GM18868 (cell line): ENCODE data around the gene FBXO36.
"Not testable (repeated sequence)": the region's sequence is repeated elsewhere in the genome, so short reads cannot be mapped to it uniquely, and the experiment has no call there.

ENCODE experiments used
- ATAC-seq: cut with Tn5 transposase; IDR thresholded peaks from one replicate; pipeline ENCODE4 v1.9.1; 2021; ENCODE audit warnings: mild to moderate bottlenecking, moderate library complexity; ENCODE audit not compliant: unreplicated experiment

FBXO36 gene

DNA sequence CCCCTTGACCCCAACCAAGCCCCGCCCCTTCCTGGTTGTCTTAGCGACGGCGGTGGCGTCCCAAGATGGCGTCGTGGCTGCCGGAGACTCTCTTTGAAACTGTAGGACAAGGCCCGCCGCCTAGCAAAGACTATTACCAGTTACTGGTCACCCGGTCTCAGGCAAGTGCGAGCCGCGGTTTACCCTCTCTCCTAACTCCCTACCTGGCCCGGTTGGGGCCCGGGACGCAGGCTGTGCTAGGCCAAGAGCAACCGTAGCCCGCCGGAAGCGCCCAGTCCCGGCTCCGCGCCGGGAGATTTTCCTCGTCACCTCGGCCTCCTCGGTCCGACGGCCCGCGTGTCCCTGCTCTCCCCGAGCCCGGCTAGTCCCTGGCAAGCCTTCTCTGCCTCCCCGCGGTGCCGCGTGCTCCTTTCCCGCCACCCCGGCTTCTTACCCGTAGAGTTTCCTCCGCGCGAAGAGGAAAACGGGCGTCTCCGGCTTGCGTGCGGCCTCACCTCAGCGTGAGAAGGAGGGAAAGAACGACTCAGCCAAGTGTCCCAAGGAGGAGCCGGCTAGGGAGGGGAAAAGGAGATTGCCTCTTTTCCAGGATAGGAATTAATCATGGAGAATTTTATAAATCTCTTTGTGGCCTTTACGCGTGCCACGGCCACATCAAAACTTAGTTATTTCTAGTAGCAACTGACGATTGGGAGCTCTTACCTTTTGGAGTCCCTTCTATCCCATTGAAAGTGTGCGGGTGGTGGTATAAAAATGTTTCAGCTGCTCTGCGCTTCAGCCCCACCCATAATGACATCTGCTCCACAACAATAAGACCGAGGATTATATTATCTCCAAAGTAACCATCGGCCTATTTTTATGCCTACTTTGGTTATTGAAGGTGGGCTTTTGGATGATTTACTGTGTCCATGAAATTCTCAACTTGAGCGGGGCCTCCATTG is at the start of gene FBXO36:
TSS of gene FBXO36 (plus strand) at position 55 of the 938 bp plus-strand sequence. CDS start at position 66, 11 bp downstream.
- ATAC-seq, result peak; percentile 60

GRCh38 chr2:229873123-229873581 is 49.2 kb upstream of the FBXO36 start:
- peak; percentile 76 for ATAC-seq

DNA sequence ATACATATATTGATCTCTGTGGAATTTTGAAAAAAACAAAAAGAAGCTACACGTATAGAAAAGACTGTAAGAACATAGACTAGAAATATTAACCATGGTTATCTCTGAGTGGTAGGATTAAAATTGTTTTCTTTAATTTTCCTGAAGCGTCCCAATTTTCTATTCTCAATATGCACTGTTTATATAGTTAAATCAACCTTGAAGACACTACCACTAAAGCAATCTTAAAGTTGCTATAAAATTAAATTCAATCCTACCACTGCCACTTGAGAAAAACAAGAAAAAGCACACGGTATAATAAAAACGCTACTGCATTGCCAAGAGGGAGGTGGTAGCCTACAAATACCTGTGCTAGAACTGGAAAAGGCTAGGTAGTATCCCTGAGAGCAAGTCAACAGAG is 47.7 kb upstream of the FBXO36 start:
- no peak for ATAC-seq

DNA sequence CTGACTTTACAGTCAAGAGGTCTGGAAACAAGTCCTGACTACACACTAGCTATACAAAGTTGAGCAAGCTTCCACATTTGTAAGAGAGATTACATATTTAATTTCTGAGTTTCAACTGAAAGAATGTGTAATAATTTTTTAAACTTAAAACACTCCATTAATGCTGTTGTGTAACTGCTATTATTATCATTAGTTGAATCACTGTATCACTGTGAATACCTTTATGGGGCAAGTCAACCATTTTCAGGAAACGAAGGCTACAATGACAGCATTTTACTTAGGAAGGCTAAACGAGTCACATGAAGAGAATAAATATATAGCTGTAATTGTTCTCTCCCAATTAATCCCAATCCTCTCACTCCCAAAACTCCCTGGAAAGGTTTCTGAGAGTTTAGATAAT is 46.8 kb upstream of the FBXO36 start:
- no peak for ATAC-seq

GRCh38 chr2:229879191-229879950 is 42.9 kb upstream of the FBXO36 start:
- no peak for ATAC-seq

DNA sequence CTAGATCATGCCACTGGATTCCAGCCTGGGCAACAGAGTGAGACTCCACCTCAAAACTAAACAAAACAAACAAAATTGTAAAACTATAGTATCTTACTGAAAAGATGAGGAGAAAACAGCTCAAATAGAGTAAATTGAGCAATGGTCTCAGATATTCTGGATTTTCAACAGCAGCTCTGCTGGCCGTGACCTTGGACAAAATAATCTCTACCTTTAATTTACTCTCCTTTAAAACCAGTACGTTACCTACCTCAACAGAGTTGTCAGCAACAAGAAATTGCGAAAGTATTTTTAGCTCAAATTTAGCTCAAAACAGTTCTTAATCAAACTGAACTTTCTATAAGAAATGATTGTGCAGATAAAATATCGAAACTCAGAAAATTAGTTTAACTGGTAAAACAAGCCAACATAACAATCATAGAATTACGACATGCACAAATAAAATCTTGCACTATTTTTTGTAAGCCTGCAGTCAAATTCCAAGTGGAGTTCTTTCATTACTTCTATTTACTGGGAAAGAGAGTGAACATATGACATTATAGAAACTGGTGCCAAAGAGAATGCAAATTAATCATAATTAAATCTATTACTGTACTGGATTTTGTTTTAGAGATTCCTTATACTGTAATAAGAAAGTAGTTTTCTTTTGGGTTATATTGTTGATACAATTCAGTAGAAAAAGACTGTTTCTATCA is 41.3 kb upstream of the FBXO36 start:
- ATAC-seq, result no peak

DNA sequence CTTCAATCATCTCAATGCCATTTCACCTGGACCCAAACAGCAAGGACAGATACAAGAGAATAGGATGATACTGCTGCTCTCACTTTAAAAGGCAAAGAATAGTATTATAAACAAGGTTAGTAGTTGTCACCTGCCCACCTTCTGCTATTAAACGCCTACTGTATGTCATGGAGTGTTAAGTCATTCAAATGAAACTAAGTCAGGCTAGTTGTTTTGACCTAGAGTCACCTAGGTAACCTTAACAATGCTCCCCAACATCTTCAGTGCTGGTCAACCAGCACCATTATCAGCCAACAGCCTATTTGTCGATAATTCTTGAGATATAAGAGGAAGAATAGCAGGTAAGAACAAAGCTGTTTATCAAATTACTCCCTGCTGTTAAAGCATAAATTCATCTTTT is 39.7 kb upstream of the FBXO36 start:
- no peak for ATAC-seq

DNA sequence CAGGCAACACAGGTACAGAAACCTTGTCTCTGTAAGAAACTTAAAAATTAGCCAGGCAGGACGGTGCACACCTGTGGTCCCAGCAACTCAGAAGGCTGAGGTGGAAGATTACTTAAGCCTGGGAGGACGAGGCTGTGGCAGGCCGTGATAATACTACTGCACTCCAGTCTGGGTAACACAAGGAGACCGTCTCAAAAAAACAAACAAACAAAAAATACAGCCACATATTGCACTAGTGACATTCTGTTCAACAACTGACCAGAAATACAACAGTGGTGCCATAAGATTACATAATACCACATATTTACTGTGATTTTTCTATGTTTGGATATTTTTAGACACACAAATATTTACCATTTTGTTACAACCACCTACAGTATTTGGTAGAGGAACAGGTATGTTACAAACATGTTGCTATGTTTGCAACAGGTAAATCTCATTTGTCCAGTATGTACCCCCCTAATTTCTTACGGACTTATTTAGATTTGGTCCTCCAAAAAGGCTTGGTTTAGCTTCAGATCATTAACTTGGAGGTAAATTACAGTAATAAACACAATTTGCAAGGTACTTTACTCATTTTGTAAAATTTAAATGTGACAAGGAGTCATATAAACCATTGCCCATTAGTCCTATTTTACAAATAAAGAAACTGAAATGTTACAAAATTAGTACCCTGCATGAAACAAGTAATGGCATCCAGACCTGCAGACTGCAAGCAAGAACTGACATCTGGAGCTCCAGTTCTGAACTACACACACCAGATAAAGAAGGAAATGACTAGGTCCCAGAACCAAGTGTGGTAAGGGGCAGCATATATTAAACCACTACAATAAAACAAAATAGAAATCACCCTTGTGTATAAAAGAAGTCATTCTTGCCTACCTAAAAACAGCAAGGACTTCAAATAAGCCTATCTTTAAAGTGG is 37.3 kb upstream of the FBXO36 start:
- peak; percentile 84 for ATAC-seq

- ATAC-seq, result no peak
Measured at GRCh38 chr2:229887441-229887840, 34.9 kb upstream of the FBXO36 start.

GRCh38 chr2:229888031-229888430 is 34.3 kb upstream of the FBXO36 start:
- no peak for ATAC-seq

- no peak for ATAC-seq
Measured at GRCh38 chr2:229889023-229889422, 33.3 kb upstream of the FBXO36 start.

DNA sequence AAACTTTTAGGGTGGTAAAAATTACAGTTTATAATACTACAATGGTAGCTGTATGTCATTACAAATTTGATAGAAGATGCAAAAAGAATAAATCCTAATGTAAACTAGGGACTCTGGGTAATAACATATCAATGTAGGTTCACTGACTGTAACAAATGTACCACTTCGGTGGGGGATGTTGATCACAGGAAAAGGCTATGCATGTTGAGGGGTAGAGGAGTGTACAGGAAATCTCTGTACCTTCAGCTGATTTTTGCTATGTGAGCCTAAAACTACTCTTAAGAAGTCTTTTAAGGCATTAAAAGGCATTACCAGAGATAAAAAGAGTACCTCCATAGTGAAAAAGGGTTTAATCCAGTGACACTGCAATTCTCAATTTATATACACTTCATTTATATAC is 25.4 kb upstream of the FBXO36 start:
- no peak for ATAC-seq

- no peak for ATAC-seq
Measured at GRCh38 chr2:229899604-229900003, 22.7 kb upstream of the FBXO36 start.

DNA sequence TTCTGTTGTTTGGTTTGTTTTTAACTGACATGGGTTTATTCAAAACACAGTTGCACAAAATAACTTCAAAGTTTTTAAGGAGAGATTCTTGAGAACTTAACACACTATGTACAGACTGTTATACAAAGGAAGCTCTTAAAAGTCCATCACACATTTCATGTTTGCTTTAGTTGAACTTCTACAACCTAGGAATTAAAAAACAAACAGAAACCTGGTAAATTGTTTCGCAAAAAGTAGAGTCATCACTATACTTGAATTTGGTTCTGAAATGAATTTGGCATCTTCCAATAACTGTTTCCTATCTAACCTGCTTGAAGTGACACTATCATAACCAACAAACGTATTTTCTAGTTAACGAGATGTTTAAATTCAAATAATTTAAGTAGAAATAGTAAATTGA is 22.3 kb upstream of the FBXO36 start:
- ATAC-seq, result no peak

- not testable (repeated sequence) for ATAC-seq
Measured at GRCh38 chr2:229900514-229900913, 21.8 kb upstream of the FBXO36 start.

DNA sequence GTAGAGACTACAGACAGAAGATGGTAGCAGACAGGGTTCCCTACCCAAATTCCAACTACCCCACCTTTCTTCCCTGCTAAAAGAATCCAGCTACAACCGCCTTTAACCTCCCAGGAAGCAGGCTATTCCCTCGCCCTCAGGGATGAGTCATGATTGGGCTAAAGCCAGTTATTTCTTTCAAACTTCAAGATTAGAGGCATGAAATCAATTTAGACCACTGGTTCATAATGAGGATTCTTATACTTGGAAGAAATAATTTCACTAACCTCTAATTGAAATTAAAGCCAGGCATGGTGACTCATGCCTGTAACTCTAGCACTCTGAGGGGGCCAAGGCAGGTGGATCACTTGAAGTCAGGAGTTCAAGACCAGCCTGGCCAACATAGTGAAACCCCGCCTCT is 20.5 kb upstream of the FBXO36 start:
- ATAC-seq, result no peak

- ATAC-seq, result no peak
Measured at GRCh38 chr2:229903037-229903436, 19.3 kb upstream of the FBXO36 start.

DNA sequence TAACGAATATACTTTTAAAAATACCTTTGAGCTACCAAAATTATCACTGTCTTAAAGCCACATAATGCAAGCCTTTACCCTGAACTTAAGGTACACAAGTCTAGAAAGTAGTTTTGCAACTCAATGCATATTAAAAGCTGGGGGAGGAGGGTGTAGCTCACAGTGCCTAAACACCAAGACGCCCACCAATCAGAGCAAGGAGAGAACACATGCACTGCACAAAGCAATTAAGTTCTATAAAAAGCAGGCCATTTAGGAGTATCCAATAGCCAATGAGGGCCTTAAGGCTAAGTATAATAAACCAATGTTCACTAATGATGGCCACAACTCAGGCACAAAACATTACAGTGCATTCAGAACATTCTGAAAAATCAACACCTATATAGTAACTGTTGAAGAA is 16.7 kb upstream of the FBXO36 start:
- ATAC-seq, result no peak

- ATAC-seq, result no peak
Measured at GRCh38 chr2:229909090-229909489, 13.2 kb upstream of the FBXO36 start.

- peak; percentile 11 for ATAC-seq
Measured at GRCh38 chr2:229910147-229910831, 12.0 kb upstream of the FBXO36 start.
